CD4-positive, alpha-beta T cell treated with Interferon gamma for 1 hour (primary cell): Measurements from ENCODE around the gene SBSN.
A peak's percentile ranks its signal among the peaks of the same experiment; 100 is the strongest.

Experiments used
- DNase-seq: peaks from one replicate; pipeline ENCODE4 v3.0.0-alpha.2; 2020

SBSN gene, protein sequence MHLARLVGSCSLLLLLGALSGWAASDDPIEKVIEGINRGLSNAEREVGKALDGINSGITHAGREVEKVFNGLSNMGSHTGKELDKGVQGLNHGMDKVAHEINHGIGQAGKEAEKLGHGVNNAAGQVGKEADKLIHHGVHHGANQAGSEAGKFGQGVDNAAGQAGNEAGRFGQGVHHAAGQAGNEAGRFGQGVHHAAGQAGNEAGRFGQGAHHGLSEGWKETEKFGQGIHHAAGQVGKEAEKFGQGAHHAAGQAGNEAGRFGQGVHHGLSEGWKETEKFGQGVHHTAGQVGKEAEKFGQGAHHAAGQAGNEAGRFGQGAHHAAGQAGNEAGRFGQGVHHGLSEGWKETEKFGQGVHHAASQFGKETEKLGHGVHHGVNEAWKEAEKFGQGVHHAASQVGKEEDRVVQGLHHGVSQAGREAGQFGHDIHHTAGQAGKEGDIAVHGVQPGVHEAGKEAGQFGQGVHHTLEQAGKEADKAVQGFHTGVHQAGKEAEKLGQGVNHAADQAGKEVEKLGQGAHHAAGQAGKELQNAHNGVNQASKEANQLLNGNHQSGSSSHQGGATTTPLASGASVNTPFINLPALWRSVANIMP

DNA sequence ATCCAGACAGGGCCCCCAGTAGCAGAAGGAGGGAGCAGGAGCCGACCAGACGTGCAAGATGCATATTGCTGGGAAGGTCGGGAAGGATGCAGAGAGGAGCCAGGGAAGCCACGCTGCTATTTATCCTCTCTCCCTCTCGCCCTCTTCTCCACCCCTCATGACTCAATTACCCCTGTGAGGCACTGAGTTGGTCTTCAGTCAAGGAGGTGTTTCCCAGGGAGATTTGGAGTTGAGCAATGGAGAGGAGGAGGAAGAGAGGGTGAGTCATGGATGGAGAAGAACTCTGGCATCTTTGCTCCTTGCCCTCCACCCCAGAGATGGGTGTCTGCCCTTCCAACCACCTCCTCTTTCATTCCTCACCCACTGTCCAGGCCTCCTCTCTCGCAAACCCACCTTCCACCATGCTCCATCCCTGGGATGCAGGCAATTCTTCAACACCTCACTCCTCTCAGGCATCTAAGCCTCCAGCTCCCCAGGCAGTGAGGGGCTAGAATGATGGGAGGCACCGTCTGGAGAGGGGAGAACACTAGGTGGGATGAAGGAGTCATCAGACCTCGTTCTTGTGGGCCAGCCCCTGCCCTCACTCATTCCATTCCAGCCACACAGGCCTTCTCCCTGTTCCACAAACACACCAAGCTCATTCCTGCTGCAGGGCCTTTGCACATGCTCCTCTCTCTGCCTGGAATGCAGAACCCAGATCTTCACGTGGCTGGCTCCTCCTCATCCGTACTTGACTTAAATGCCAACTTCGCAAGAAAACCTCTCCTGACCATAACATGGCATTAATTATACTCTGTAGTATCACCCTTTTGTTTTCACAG, at the start of gene SBSN:
SBSN (minus strand) TSS at position 94 of the 821 bp plus-strand sequence; CDS start at position 64, 30 bp downstream.
- DNase-seq: no peak

DNA sequence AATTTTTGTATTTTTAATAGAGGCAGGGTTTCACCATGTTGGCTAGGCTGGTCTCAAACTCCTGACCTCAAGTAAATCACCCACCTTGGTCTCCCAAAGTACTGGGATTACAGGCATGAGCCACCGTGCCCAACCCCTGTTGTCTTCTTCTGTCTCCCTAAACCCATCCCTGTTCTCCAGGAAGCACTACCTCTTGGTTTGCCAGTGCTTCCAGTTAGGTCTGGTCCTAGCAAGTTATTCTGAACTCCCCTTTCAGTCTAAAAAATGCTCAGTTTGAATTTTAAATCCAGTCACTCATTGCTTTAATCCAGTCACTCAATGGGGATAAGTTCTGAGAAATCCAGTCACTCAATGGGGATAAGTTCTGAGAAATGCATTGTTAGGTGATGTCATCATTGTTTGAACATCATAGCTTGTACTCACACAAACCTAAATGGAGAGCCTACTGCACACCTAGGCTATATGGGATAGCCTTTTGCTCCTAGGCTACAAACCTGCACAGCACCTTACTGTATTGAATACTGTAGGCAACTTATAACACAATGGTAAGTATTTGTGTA, 43.4 kb upstream of the SBSN start:
- no peak for DNase-seq

DNA sequence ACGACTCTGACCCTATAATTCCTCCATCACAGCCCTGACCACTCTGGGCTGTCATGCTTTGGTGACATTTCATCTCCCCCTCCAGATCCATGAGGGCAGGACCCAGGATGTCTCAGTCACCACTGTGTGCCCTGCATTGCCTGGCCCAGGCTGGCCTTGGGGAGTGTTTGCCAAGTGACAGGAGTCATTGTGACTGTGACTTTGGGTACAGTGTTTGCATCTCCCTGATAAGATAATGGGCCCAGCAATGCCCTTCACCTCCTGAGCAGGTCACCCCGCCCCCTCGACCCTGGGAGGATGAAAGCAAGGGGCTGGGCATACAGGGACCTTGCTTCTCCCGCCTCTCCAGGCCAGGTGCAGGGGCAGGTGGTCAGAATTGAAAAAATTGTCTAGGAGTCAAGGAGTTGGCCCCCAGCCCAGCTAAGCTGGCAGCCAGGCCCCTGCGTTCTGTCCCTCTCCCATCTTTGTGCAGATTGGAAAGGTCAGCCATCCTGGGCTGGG, 41.2 kb upstream of the SBSN start:
- no peak for DNase-seq

DNA sequence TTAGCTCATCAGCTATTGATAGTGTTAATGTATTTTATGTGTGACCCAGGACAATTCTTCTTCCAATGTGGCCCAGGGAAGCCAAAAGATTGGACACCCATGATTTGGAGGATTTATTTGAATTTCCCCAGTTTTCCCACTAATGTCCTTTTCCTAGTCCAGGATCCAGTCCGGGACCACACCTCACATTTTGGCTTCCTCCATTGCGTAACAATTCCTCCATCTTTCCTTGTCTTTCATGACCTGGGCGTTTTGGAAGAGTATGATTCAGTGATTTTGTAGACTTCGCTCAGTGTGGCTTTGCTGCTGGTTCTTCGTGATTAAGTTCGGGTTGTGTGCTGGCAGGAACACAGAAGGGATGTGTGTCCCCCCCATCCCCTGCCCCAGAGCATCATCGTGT, 38.6 kb upstream of the SBSN start:
- no peak for DNase-seq

DNA sequence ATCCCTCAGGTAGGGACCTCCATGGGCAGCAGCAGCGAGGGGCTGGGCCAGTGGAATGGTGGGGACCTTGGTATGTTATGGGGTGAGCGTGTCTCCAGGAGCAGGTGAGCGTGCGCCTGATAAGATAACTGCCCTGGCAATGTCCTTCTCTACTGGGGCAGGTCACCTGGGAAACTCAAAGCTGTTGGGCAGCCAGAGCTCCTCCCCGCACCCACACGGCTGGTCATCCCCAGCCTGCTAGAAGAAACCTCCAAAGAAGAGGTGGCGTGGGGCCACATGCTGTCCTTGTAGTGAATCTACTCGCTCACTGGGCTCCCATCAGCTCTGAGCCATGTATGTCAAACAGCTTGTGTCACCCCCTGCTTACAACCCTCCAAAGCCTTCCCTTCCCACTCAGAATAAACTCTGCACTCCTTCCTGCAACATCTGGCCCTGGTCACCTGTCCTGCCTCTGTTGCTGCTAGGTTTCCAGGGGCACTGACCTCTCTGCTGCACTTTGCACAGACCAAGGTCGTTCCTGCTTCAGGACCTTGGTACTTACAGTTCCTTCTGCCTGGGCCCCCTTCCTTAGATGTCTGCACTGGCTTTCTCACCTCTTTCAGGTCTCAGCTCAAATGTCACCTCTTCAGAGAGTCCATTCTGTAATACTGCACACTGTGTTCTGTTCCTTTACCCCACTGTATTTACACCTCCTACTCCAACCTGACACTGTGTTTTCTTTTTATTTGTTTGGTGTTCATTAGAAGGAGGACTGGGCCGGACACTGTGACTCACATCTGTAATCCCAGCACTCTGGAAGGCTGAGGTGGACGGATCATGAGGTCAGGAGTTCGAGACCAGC, 37.1 kb upstream of the SBSN start:
- DNase-seq: no peak

DNA sequence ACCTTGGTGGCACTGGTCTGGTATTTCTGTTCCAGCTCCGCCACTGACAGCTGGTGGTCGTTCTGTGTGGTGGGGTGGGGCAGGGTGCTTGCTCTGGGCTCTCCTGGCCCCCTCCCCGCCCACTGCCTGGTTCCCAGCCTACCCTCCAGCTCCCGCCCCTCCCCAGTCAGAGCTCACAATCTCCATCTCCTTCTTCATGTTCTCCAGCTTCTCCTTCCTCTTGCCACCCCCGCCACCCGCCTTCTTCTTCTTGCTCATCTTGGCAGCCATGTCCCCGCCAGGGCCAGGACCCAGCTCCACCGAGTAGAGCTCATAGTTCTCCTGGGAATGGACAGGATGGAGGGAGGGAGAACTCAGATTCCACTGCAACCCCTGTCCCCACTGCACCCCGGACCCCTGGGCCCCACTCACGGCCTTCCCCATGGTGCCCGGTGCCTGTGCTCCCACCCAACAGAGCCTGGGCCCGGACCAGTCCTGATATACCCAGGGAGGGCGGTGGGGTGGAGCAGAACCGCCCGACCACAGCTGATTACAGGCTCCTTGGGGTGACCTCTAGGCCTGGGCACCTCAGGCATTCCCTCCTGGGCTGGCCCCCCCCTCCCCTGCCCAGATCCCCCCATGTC, 35.2 kb upstream of the SBSN start, which contains the start of gene ATP4A:
ATP4A (minus strand) TSS at position 452 of the 623 bp plus-strand sequence; CDS start at position 423, 29 bp downstream.
- DNase-seq: no peak

DNA sequence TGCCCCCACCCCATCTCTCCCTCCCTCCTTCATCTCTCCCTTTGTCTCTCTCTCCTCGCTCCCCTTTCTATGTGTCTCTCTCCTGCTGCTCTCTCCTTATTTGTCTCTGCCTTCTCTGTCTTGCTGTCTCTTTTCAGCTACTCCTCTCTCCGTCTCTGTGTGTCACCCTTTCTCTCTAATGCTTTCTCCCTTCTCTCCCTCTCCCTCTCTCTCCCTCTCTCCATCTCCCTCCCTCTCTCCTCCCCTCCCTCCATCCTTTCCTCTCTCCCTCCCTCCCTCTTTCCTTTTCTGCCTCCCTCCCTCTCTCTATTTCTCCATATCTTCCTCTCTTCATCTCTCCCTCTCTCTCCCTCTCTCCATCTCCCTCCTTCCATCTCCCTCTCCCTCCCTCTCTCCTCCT, 34.7 kb upstream of the SBSN start:
- DNase-seq: no peak

DNA sequence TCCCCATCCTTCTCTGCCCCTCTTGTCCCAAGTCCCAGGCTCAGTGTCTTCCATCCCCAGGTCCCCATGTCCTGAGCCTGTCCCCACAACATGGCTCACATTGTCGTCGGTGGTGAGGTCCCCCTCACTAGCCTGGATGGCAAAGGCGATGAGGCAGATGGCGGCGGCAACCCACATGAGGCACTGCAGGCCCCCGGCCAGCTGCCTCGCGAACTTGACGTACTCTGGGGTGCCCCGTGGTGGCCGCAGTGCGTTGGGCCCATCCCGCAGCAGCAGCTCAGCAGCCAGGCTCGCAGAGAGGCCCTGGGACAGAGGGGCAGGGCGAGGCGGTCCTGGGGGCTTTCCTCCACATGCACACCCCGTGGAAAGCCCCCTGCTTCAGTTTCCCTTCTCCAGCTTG, 34.2 kb upstream of the SBSN start:
- no peak for DNase-seq

DNA sequence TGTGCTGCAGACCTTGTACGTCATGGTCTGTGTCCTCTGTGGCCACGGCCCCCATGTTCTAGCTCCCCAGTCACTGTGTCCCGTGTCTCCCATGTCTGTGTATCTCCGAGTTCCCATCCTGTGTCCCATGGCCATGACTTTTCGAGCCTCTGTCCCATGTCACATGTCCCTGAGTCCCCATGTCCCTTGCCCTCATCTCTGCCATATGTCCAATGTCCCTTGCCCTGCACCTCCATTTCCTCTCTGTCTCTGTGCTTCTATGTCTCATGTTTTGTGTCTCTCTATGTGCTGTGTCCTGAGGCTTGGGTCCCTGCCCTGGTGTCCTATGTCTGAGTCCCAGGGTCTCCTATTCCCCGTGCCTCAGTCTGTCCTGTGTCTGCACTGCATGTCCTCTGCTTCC, 33.3 kb upstream of the SBSN start:
- no peak for DNase-seq

DNA sequence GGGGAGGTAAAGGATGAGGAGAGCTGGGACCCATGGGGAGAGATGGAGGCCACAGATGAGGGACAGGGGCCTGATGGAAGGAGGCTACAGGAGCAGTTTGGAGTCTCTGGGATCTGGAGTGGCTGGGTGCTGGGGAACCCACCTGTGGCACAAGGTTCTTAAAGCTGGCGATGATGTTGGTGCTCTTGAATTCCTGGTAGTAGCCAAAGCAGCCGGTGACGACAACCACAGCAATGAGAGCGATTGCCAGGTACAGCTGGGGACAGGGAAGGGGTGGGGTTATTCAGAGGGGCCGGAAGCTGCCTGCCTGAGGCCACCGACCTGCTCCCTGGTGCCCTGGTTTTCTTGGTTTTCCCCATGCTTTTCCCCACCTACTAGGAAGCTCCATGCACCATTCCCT, 32.6 kb upstream of the SBSN start:
- no peak for DNase-seq

DNA sequence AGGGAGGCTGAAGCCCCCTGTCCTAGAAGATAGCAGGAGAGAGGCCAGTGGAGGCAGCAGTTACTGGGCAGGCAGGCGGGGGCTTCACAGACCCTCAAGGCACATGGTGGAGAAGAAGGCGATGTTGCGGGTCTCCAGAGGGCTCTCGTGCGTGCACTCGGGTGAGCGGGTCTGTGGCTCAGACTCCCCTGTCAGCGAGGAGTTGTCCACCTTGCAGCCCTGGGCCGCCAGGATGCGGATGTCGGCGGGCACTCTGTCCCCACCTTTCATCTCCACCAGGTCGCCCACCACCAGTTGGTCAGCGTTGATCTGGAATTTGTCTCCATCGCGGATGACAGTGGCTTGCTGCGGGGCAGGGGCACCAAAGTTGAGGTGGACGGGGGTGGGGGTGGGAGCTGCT, 32.2 kb upstream of the SBSN start:
- DNase-seq: no peak

DNA sequence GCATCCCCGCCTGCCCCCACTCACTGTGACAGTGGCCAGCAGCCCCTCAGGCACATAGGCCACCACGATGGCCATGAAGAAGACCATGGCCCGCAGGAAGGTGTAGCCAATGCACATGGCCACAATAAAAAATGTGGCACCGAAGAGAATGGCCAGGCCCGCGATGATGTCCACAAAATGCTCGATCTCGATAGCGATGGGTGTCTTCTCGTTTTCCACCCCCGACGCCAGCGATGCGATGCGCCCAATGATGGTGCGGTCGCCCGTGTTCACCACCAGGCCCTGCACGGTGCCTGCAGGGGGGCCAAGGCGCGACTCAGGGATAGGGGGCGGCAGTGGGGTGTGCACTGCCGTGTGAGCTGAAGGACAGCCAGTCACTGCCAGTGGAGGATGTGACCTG, 31.7 kb upstream of the SBSN start:
- no peak for DNase-seq

DNA sequence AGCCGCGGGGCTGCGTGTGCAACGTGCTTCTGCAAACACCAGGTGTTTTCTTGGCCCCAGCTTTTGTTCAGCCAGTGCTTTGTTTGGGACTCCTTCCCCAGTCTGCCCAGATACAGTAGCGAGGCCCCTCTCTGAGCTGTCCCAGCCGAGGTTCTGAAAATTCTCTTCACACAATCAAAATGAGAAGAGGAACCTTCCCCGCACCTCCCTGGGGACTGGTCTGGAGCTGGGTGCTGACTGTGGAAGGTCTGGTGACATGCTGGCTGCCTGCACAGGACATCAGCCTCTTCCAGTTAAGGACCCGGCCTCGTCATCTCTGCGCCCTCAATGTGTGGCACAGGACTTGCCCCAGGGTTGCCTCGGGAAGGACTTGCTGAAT, 31.2 kb upstream of the SBSN start:
- no peak for DNase-seq

DNA sequence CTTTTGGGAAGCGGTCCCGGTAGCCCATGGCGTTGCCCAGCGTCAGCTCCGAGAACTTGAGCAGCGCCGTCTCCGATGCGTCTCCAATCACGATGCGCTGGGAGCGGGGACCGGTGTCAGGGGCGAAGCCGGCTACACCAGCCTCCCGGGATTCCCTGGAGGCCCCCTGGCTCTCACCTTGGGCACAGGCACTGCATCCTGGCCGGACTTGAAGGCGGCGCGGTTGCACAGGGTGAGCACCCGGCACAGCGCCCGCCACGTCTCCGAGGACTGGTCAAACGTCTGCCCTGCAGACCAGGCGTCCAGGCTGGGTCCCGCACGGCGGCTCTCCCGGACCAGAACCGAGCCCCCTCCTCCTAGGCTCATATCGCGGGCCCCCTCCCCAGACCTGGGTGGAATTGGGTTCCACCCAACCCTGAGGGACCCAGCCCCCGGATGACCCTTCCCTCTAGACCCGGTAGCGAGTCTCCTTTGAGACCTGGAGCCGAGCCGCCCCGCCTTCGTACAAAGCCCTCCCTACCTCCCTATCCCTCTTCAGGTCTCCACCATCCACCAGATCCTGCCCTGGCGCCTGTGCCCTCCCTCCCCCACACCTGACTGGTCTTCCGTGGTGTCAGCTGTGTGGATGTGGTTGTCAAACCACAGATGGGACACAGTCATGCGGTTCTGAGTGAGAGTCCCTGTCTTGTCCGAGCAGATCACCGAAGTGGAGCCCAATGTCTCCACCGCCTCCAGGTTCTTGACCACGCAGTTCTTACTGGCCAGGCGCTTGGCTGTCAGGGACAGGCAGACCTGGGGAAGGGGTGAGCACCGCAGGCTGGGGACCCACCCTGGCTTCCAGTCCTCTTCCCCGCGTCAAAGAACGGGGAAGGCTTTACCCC, 30.5 kb upstream of the SBSN start:
- no peak for DNase-seq

DNA sequence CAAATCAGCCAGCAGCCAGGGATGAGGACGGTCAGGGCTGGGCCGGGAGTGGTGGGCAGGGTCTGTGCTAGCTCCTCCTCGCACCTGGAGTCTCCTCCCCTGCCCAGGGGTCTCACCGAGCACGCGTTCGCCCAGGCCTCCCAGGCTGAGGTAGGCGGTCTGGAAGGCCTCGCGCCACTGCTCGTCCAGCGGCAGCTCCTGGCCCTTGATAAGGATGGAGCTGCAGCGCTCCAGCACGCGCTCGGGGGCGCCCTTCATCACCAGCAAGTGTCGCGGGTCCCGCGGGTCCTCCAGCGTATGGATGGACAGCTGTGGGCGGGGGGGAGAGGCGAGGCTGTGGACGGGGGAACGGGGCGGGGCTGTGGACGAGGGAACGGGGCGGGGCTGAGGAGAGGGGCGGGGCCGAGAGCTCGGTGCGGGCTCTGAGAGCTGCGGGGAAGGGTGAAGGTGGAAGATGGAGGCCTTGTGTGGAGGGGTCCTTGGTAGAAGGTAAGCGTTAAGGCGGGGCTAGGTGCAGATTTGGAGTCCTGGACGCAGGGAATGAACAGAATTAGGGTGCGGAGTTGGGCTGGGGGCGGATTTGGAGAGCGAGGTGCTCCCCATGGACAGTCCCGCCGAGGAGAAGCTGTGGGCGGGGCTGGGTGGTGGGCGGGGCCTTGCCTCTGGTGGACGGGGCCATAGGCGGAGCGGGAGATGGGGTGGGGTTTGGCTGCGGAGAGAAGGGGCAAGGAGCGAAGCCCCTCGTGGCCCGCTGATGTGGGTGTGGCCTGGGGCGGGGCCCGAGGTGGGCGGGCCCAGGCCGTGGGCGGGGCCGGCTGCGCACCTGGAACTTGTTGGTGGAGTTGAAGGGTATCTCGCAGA, 29.7 kb upstream of the SBSN start:
- peak; percentile 54 for DNase-seq

DNA sequence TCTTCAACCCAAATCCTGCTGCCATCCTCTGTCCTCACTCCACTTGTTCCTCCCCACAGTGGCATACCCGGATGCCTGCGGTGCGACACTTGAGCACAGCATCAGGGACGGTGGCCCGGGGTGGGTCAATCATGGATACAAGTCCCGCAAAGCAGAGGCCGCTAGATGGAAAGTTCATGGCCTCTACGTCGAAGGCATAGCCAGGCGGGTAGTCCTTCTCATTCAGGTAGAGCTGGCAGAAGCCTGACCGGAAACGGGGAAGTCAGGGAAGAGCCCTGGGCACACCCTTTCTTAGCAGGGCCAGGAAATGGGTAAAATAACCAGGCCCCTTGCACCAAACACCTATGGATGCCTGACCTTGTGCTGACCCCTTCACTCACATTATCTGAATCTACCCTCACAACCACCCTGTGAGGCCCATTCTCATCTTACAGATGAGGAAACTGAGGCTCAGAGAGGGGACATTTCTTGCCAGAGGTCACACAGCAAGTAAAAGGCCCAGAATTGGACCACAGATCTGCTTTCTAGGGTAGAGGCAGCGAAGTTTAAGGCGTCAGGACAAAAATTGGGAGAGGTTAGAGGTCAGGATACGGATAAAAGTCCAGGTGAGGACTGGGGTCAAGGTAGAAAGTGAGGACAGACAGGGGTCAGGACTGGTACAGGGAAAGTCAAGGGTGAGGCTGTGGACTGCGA, 28.9 kb upstream of the SBSN start:
- no peak for DNase-seq

DNA sequence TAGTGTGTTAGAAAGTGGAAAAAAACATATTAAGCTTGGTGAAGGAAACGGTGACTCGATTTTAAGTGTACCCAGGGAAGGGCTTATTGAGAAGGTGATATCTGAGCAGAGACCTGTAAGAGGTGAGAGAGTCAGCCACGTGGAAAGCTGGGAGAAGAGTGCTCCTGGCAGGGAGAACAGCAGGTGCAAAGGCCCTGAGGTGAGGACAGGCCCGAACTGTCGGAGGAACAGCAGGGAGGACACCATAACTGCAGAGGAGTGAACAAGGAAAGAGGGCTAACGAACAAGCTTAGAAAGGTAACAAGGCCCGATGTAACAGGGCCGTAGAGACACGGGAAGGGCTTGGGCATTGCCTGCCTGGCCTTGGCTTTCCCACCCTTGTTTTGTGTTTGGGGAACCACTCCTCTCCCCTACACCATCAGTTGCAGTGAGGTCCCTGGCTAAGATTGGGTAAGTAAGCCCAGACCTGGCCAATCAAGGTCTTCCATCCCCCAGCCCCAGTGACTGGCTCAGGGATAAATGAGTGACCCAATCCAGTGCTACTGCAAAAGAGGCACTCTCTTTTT, 28.0 kb upstream of the SBSN start:
- no peak for DNase-seq

DNA sequence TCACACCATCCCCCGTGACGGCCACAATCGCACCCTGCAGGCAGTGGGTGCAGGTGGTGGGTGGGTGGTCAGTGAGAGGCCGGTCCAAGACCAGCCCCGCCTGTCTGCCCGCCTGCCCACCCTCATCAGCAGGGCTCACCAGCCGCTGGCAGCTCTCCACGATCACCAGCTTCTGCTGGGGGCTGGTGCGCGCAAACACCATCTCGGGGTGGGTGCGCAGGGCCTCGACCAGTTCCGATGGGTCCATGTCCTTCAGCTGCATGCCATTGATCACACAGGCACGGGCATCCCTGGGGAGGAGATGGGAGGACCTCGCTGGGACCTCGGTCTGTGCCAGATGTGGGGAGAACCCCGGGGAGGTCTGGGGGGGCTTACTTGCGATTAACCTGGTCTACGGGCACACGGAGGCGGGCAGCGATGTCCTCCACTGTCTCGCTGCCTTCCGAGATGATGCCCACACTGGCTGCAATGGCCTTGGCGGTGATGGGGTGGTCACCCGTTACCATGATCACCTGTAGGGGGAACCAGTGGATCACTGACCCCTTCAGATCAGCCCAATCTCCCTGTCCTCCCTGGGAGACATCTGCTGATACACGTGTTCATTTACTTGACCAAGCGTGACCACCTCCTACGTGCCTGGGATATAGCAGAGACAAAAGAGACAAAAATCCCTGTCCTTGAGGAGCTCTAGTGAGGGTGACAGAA, 27.3 kb upstream of the SBSN start:
- DNase-seq: no peak
